GM12892 (cell line): ENCODE results near the gene PPY.
"Not testable (repeated sequence)": the region's sequence is repeated elsewhere in the genome, so short reads cannot be mapped to it uniquely, and the experiment has no call there.

Experiments used
- DNase-seq: peaks from one replicate; pipeline ENCODE4 v3.0.0; 2011; ENCODE audit not compliant: insufficient read length
- FAIRE-seq: peaks from 2 replicates; lab custom pipeline; 2011; peaks lifted over from hg19 to GRCh38; lab: Jason Lieb, UNC
- POLR2A ChIP-seq: IDR thresholded peaks from 2 replicates; pipeline ENCODE4 v1.6.1; 2011; ENCODE audit warnings: low read depth, low read length, control low read depth
- POLR2AphosphoS5 ChIP-seq: IDR thresholded peaks from 2 replicates; pipeline ENCODE4 v1.6.1; 2011; ENCODE audit warnings: low read depth, low read length, control low read depth
- TAF1 ChIP-seq: IDR thresholded peaks from 2 replicates; pipeline ENCODE4 v1.6.1; 2011; ENCODE audit warnings: low read depth, mild to moderate bottlenecking, control low read depth, low read length, borderline replicate concordance

PPY gene

GRCh38 chr17:43978078-43978477 lies 35.8 kb upstream of the PPY start:
- no peak for TF ChIP-seq POLR2AphosphoS5
- FAIRE-seq = no peak
- DNase-seq = no peak

GRCh38 chr17:43976963-43977837 lies 34.9 kb upstream of the PPY start:
- DNase-seq (no peak), FAIRE-seq (no peak)
- TF ChIP-seq POLR2A = no peak
- no peak for TF ChIP-seq TAF1
- no peak for TF ChIP-seq POLR2AphosphoS5

GRCh38 chr17:43975898-43976297 lies 33.6 kb upstream of the PPY start:
- no peak for FAIRE-seq
- TF ChIP-seq POLR2A = no peak
- TF ChIP-seq TAF1 = no peak
- TF ChIP-seq POLR2AphosphoS5 = no peak

GRCh38 chr17:43974382-43975266 lies 32.3 kb upstream of the PPY start:
- DNase-seq (no peak), FAIRE-seq (no peak)
- TF ChIP-seq POLR2A (no peak), POLR2AphosphoS5 (no peak), TAF1 (no peak)

More at GRCh38 chr17:43975898-43976297, 33.6 kb upstream of the PPY start:
- DNase-seq = no peak

- not testable (repeated sequence) for DNase-seq, FAIRE-seq
These were observed 30.4 kb upstream of the PPY start for GRCh38 chr17:43972444-43973212.

- DNase-seq, FAIRE-seq: not testable (repeated sequence)
These were observed 29.2 kb upstream of the PPY start for GRCh38 chr17:43971436-43971835.

GRCh38 chr17:43970366-43970765 lies 28.1 kb upstream of the PPY start:
- TF ChIP-seq POLR2AphosphoS5 = no peak
- TF ChIP-seq POLR2A = no peak
- no peak for TF ChIP-seq TAF1
- no peak for DNase-seq
- FAIRE-seq = no peak

- FAIRE-seq = no peak
- TF ChIP-seq TAF1 (no peak), POLR2A (no peak), POLR2AphosphoS5 (no peak)
- no peak for DNase-seq
These were observed 25.1 kb upstream of the PPY start for GRCh38 chr17:43967251-43967875.

- TF ChIP-seq POLR2A = no peak
- no peak for TF ChIP-seq POLR2AphosphoS5
- no peak for TF ChIP-seq TAF1
- FAIRE-seq = no peak
- no peak for DNase-seq
These were observed 24.0 kb upstream of the PPY start for GRCh38 chr17:43966276-43966675.

- no peak for TF ChIP-seq POLR2A
- no peak for TF ChIP-seq POLR2AphosphoS5
- TF ChIP-seq TAF1 = no peak
- DNase-seq (no peak), FAIRE-seq (no peak)
These were observed 20.2 kb upstream of the PPY start for GRCh38 chr17:43962479-43962878.

GRCh38 chr17:43961954-43962353 lies 19.7 kb upstream of the PPY start:
- no peak for FAIRE-seq
- TF ChIP-seq POLR2AphosphoS5 (no peak), POLR2A (no peak), TAF1 (no peak)
- no peak for DNase-seq

GRCh38 chr17:43961292-43961691 lies 19.0 kb upstream of the PPY start:
- DNase-seq, FAIRE-seq: not testable (repeated sequence)
